Colonic mucosa (tissue), 4 donors: ENCODE data around the gene CRYBA1. TPM values are rescaled to one million over a fixed set of nuclear protein-coding genes. Genes with fewer than 3 reads are reported as not detected.

Source experiments
- DNase-seq: peaks from one replicate; pipeline ENCODE4 v3.0.0-alpha.2; 2020
- H3K27ac ChIP-seq: fragments of 200-600 bp; one replicate; pipeline ENCODE4 v1.8.0; 2021
- H3K27me3 ChIP-seq: fragments of 200-600 bp; one replicate; pipeline ENCODE4 v1.8.0; 2021
- H3K36me3 ChIP-seq: fragments of 200-600 bp; one replicate; pipeline ENCODE4 v1.8.0; 2021
- H3K4me1 ChIP-seq: fragments of 200-600 bp; one replicate; pipeline ENCODE4 v1.8.0; 2021; ENCODE audit warnings: mild to moderate bottlenecking
- H3K4me3 ChIP-seq: fragments of 200-600 bp; one replicate; pipeline ENCODE4 v1.8.0; 2021
- H3K9ac ChIP-seq, 2 donors: one replicate each; pipeline ENCODE4 v1.7.0; 2013; ENCODE audit warnings: control low read depth in 2 of 2, low read depth in 2 of 2, low read length in 2 of 2
- H3K9me3 ChIP-seq: fragments of 200-600 bp; one replicate; pipeline ENCODE4 v1.8.0; 2021
- intact Hi-C: fragments of 100-400 bp; cut with DNase I; formaldehyde crosslinking; loops from one replicate; pipeline ENCODE4 v1.14.1; 2022
- total RNA-seq, 2 donors: library from RNA; stranded (reverse); fragmentation: NEBNext Ultra II Directional in 1 of 2; extraction: Animal tissue kit (Norgen Biotek cat#: 25700) in 1 of 2; gene quantifications; one replicate each; pipeline ENCODE4 v1.2.1, GENCODE V29; 2021
- TF ChIP-seq, protein P1 (sequence below): fragments of 200-600 bp; IDR thresholded peaks from one replicate; pipeline ENCODE4 v1.8.0; 2022; ENCODE audit warnings: antibody characterized with exemption, mild to moderate bottlenecking
- donor health status: healthy.
- donor health status: DM: no; HTN: no; CAD: no.
- donor health status: DM: no; HTN: no; CAD: no.

The CRYBA1 gene
- total RNA-seq, 2 donors from 2014 or later, result not detected

DNA sequence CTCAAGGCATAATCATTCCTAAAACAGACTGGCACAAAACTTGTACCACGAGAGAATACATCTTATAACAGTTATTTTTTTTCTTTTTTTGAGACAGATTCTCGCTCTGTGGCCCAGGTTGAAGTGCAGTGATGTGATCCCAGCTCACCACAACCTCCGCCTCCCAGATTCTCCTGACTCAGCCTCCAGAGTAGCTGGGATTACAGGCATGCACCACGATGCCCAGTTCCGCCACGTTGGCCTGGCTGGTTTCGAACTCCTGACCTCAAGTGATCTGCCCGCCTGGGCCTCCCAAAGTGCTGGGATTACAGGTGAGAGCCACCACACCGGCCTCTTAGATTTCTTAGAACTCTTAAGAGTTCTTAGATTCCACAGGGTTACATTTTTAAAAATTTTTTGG, 43.2 kb downstream of the CRYBA1 start:
- H3K4me3 ChIP-seq, result no peak overlapping the region
- no peak overlapping the region for H3K9ac ChIP-seq
- no peak for DNase-seq
- no peaks in the 10 kb centered on the region for H3K9me3 ChIP-seq
- no peak overlapping the region for H3K27ac ChIP-seq
- H3K27me3 ChIP-seq, result no peaks in the 10 kb centered on the region
- peaks cover 19% of the 10 kb centered on the region for H3K4me1 ChIP-seq
- peaks cover 6% of the 10 kb centered on the region for H3K36me3 ChIP-seq
- intact Hi-C loops, result loop anchor here (5.0 to 10.0 kb wide), 2 partner anchors 65 to 138 kb away; no protein-coding TSS in a partner anchor
- TF ChIP-seq, protein P1, sequence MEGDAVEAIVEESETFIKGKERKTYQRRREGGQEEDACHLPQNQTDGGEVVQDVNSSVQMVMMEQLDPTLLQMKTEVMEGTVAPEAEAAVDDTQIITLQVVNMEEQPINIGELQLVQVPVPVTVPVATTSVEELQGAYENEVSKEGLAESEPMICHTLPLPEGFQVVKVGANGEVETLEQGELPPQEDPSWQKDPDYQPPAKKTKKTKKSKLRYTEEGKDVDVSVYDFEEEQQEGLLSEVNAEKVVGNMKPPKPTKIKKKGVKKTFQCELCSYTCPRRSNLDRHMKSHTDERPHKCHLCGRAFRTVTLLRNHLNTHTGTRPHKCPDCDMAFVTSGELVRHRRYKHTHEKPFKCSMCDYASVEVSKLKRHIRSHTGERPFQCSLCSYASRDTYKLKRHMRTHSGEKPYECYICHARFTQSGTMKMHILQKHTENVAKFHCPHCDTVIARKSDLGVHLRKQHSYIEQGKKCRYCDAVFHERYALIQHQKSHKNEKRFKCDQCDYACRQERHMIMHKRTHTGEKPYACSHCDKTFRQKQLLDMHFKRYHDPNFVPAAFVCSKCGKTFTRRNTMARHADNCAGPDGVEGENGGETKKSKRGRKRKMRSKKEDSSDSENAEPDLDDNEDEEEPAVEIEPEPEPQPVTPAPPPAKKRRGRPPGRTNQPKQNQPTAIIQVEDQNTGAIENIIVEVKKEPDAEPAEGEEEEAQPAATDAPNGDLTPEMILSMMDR, result no peak

DNA sequence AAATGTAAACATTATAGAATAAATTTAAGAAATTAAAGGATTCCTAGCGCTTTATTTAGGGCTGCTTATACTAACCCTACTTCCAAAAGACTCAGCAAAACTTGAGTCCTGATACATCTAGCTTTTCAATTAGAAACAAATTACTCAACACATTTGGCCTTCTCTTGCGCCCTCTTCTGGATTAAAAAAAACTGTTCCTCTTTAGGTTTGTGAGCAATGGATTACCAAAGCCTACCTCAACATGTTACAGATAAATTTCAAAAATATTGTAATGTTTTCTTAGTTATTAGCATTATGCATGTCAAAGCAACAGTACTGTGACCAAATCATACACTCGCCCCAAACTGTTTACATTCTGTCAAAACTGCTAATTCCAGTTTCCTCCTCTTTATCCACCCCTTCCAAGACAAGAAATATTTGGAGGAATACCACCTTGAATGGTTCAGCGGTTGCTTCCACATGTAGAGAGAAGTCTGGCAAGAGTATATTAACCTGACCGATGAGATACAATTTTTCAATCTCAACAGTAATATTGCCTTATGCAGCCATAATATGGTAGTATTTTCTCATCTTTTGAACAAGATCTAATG, 44.6 kb downstream of the CRYBA1 start:
- Histone ChIP-seq H3K27ac (peak overlapping the region; percentile 100), H3K9me3 (no peaks in the 10 kb centered on the region), H3K4me1 (peaks cover 19% of the 10 kb centered on the region), H3K36me3 (peaks cover 1% of the 10 kb centered on the region), H3K27me3 (no peaks in the 10 kb centered on the region), H3K4me3 (peak overlapping the region; percentile 92), H3K9ac (peak overlapping the region; percentile 69 to 100)
- DNase-seq, result peak; percentile 36
- intact Hi-C loops, result loop anchor here (5.0 kb wide), 1 partner anchor 139 kb away; no protein-coding TSS in a partner anchor
- TF ChIP-seq, protein P1, result peak; percentile 56

DNA sequence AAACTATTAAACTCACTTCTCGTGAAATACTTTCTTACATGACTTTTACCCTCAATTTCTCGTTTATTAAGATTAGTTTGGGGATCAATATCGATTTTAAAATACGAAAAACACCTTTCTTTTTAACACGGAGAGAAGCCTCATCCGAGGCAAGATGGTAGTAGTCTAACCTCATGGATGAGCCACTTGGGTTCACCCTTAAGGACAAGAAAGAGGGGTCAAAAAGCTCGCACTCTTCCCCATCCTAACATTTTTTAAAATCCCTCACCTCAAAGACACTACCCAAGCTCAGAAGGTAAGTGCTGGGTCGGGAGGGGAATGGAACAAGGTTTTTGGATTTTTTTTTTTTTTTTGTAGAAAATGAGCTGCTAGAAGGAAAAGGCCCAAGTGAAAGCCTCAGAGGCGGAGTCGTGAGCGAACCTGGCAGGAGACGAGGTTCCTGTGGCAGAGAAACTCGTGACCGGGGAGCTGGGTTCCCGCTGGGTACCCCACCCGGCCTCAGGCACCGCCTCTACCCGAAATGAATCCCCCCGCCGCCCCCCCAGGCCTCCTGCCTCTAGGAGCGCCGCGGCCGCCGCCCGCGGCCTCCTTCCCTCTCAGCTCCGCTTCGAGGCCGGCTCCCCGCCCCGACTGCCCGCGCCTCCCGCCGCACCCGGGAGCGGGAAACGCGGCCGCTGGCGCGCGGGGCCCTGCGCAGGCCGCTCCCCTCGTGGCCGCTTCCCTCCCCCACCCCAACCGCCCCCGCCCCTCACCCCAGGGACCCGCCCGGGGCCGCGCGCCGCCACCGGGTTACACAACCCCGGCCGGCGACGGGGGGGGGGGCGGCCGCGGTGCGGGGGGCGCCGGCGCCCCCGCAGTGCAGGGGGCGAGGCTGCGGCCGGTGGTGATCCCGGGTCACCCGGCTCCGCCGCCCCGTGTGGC, 45.7 kb downstream of the CRYBA1 start:
- TF ChIP-seq, protein P1, result no peak
- intact Hi-C loops, result loop anchor here (5.0 kb wide), 1 partner anchor 140 kb away; no protein-coding TSS in a partner anchor
- Histone ChIP-seq H3K27me3 (no peaks in the 10 kb centered on the region), H3K9ac (peak overlapping the region; percentile 99 to 100), H3K4me1 (peaks cover 19% of the 10 kb centered on the region), H3K27ac (peak overlapping the region; percentile 100), H3K9me3 (no peaks in the 10 kb centered on the region), H3K36me3 (no peaks in the 10 kb centered on the region), H3K4me3 (peak overlapping the region; percentile 92)
- DNase-seq, result peak; percentile 63

DNA sequence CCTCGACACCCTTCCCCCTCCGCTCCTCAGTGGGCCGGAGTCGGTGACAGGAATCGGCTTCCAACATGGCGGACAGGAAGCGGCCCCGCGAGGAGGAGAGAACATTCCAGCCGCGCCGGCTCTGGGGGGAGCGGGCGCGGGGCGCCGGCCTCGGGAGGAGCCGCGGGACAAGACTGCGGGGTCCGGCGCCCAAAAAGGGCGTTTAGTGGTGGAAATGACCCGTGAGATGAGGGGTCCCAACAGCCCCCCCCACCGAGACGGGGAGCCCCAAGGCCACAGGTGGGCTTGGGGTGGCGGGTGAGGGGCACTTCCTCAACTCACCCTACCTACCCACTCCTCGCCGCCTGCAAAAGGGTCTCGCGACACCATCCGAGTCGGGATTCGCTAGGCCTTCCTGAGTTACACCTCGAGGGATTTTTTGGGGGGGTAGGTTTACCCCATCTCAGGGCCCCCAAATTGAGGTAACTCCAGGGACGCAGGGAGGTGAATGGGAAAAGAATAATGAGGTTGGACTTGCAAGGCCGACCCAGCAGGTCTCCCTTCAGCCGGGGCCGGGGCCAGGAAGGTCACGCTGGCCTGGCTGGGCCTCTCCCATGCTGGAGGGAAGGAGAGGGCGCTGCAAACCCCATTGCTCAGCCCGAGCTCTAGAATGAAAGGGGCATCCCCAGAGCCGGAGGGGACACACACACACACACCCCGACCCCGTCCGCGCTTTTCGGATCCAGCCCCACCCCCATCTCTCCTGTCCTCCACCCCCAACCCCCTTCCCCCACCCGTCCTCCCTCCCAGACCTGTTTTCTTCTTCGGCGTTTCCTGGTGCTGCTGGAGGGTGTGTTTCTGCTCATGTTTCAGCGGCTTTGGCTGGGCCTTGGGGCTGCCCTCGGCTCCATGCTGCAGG, 46.6 kb downstream of the CRYBA1 start:
- Histone ChIP-seq H3K27me3 (no peaks in the 10 kb centered on the region), H3K9me3 (no peaks in the 10 kb centered on the region), H3K27ac (peak overlapping the region; percentile 100), H3K4me1 (peaks cover 19% of the 10 kb centered on the region), H3K36me3 (no peaks in the 10 kb centered on the region), H3K4me3 (peak overlapping the region; percentile 92), H3K9ac (peak overlapping the region; percentile 99 to 100)
- TF ChIP-seq, protein P1, result no peak
- peak; percentile 69 for DNase-seq
- intact Hi-C loops, result loop anchor here (5.0 kb wide), 1 partner anchor 141 kb away; no protein-coding TSS in a partner anchor
